Naive B cell (primary cell): ENCODE data around the gene ARL8B. TPM values are rescaled to one million over a fixed set of nuclear protein-coding genes. Genes with fewer than 3 reads are reported as not detected.

Experiments
- ATAC-seq, 2 donors: fragments of 150-1000 bp; cut with Tn5 transposase; 2 replicates each; pipeline ENCODE4 v1.10.0; 2021; ENCODE audit warnings: low read depth in 2 of 2, mild to moderate bottlenecking in 2 of 2, moderate library complexity in 2 of 2
- DNase-seq: peaks from one replicate; pipeline ENCODE4 v3.0.0; 2022
- H3K27ac Mint-ChIP-seq, 6 donors: one replicate each; pipeline ENCODE4 v1.8.0; 2020 to 2022; ENCODE audit warnings: mild to moderate bottlenecking in 6 of 6, mixed read lengths in 6 of 6, moderate library complexity in 5 of 6, inconsistent platforms in 2 of 6
- H3K27me3 Mint-ChIP-seq, 3 donors: one replicate each; pipeline ENCODE4 v1.8.0; 2021 to 2022; ENCODE audit warnings: mixed read lengths in 3 of 3, mild to moderate bottlenecking in 1 of 3
- H3K36me3 Mint-ChIP-seq, 2 donors: one replicate each; pipeline ENCODE4 v1.8.0; 2020 to 2022; ENCODE audit warnings: mixed read lengths in 2 of 2, inconsistent platforms in 1 of 2, mild to moderate bottlenecking in 1 of 2
- H3K4me1 Mint-ChIP-seq, 3 donors: one replicate each; pipeline ENCODE4 v1.8.0; 2020 to 2022; ENCODE audit warnings: mixed read lengths in 3 of 3, inconsistent platforms in 1 of 3, mild to moderate bottlenecking in 1 of 3, moderate library complexity in 1 of 3
- H3K4me3 Mint-ChIP-seq, 8 donors: one replicate each; pipeline ENCODE4 v1.8.0; 2020 to 2022; ENCODE audit warnings: mild to moderate bottlenecking in 8 of 8, mixed read lengths in 8 of 8, moderate library complexity in 8 of 8, inconsistent platforms in 2 of 8
- H3K9me3 Mint-ChIP-seq, 7 donors: one replicate each; pipeline ENCODE4 v1.8.0; 2020 to 2022; ENCODE audit warnings: mixed read lengths in 7 of 7, mild to moderate bottlenecking in 5 of 7, inconsistent platforms in 2 of 7, moderate library complexity in 1 of 7
- polyA plus RNA-seq, 6 donors: library from polyadenylated mRNA; unstranded; fragments of 300-500 nt; fragmentation: Illumina TruSeq; gene quantifications; one replicate each; pipeline ENCODE4 v1.2.3, GENCODE V29; 2021; ENCODE audit warnings: low read depth in 6 of 6

ARL8B gene
- polyA plus RNA-seq, 6 donors from 2014 or later, result 36.7 to 64.8 (median 60.6) TPM

DNA sequence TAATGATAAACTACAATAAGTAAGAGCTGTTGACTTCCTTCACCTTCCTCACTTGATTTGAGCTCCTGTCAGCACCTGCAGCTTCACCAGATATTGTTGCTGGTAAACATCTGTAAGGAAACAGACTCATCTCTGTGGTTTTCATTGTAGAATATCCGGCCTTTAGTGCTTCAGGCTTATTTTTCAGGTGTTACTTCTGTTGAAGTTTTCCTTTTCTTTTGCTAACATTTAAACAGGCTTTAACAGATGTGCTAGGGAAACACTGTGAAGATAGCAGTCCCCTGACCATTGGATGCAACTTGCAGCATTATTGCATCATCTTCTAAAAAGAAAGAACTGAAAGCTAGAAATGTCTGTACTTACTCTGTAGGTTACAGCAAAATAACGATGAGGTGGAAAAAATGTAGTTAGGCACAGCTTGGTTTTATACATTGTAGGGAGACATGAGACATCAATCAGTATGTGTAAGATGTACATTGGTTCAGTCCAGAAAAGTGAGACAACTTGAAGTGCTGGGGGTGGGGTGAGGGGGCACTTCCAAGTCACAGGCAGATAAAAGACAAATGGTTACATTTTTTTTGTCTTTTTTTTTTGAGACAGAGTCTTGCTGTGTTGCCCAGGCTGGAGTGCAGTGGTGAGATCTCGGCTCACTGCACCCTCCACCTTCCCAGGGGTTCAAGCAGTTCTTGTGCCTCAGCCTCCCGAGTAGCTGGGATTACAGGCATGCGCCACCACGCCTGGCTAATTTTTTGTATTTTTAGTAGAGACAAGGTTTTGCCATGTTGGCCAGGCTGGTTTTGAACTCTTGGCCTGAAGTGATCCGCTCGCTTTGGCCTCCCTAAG lies 75.6 kb downstream of the ARL8B start:
- peak overlapping the region; percentile 96 to 100 (median 98) for H3K27ac Mint-ChIP-seq
- peaks cover 35 to 44% of the 10 kb centered on the region in 2 donors for H3K36me3 Mint-ChIP-seq
- DNase-seq (peak; percentile 61), ATAC-seq (peak; percentile 56 to 58)
- peaks cover 0 to 4% (median 0%) of the 10 kb centered on the region in 7 donors for H3K9me3 Mint-ChIP-seq
- H3K4me3 Mint-ChIP-seq, result peak overlapping the region; percentile 40 to 81 (median 72)
- no peaks in the 10 kb centered on the region for H3K27me3 Mint-ChIP-seq
- peaks cover 60 to 87% (median 70%) of the 10 kb centered on the region in 3 donors for H3K4me1 Mint-ChIP-seq

DNA sequence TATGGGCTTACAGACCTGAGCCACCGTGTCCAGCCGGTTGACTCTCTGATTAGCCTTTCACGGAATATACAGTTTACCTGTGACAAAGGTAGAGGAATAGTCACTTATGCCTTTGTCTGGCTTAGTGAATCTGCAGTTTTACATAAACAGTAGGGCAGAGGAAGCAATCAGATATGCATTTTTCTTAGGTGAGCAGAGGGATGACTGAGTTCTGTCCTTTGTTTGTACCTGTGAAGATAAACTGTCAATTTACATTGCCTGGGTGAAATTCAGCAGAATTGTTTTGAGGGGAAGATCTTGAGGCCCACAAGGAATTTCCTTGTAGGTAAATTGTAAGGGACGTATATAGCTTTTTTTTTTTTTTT lies 76.2 kb downstream of the ARL8B start:
- DNase-seq (no peak), ATAC-seq (no peak)
- Mint-ChIP-seq H3K27me3 (no peaks in the 10 kb centered on the region), H3K4me3 (peak overlapping the region in 7 of 8 donors; percentile 38 to 81 (median 65)), H3K36me3 (peaks cover 41 to 50% of the 10 kb centered on the region in 2 donors), H3K27ac (peak overlapping the region; percentile 96 to 100 (median 98)), H3K4me1 (peaks cover 56 to 84% (median 65%) of the 10 kb centered on the region in 3 donors), H3K9me3 (peaks cover 0 to 4% (median 0%) of the 10 kb centered on the region in 7 donors)

DNA sequence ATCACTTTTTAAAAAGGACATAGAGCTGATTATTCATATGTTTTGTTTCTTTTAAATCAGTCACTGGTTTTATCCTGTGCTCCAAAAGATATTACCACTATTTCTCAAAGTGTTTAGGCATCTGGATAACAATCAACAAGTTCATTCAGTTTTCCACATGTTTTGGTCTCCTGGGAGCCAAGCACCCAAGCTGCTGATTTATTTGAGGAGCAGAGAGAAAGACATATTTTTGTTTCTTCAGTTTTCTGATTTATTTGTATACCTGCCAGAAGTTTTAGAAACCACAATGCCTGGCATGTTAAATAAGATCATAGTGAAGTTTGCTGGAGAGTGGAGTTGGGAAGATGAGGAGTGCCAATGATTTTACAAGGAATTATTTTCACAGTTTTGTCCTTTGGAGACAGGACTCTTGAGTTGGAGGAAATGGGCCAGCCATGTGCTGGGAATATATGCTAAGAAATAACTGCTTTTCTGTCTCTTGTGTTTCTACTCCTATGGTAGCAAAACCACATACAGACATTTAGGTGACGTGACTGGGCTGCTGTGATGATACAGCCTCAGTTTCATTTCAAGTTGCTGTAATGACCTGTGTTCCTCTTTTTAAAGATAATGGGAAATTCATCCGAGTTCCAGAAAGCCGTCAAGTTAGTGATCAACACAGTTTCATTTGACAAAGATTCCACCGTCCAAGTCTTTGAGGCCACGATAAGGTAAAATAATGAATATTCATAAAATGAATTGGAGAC lies 77.1 kb downstream of the ARL8B start:
- peak overlapping the region; percentile 96 to 100 (median 98) for H3K27ac Mint-ChIP-seq
- peaks cover 42 to 48% of the 10 kb centered on the region in 2 donors for H3K36me3 Mint-ChIP-seq
- peaks cover 0 to 4% (median 0%) of the 10 kb centered on the region in 7 donors for H3K9me3 Mint-ChIP-seq
- H3K4me1 Mint-ChIP-seq, result peaks cover 51 to 75% (median 59%) of the 10 kb centered on the region in 3 donors
- ATAC-seq, result peak; percentile 76 to 81
- H3K27me3 Mint-ChIP-seq, result no peaks in the 10 kb centered on the region
- DNase-seq, result peak; percentile 68
- peak overlapping the region; percentile 33 to 81 (median 56) for H3K4me3 Mint-ChIP-seq

DNA sequence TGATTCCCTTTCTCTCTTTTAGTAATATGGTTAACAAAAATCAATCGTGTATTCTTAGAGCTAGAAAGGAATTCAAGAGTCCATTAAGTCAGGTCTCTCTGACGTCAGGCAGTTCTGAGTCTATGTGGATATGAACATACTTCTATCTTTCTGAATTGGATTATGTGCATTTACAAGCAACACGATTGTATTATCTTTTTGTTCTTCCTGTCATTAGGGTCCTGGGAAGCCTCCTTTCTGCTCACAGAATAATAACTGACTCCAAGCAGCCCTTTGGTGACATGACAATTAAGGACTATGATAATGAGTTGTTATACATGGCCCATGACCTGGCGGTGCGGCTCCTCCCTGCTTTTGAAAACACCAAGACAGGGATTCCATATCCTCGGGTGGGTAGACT lies 79.4 kb downstream of the ARL8B start:
- Mint-ChIP-seq H3K4me1 (peaks cover 36 to 69% (median 49%) of the 10 kb centered on the region in 3 donors), H3K9me3 (peaks cover 0 to 4% (median 0%) of the 10 kb centered on the region in 7 donors), H3K4me3 (no peak overlapping the region), H3K27ac (peak overlapping the region; percentile 42 to 94 (median 80)), H3K27me3 (no peaks in the 10 kb centered on the region), H3K36me3 (peaks cover 37 to 55% of the 10 kb centered on the region in 2 donors)
- no peak for DNase-seq
- no peak for ATAC-seq

DNA sequence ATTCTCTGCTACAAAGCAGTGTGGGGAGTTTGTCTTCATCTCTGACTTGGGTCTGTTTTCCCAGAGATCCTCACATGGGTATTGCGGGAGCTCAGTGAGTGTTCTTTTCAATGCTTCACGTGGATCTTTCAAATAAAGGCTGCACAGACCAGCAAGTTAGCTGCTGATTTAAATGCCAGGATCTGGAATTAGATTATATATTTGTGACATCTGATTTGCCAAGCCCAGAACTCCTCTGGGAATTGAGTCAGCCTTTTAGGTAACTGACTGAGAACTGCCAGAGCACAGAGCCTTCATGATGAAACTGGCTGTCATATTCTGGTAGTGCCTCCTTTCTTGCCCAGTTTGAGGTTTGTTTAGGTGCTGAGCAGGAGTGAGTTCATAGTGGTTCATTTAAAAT lies 80.1 kb downstream of the ARL8B start:
- DNase-seq (no peak), ATAC-seq (no peak)
- Mint-ChIP-seq H3K27me3 (no peaks in the 10 kb centered on the region), H3K9me3 (peaks cover 0 to 1% (median 0%) of the 10 kb centered on the region in 7 donors), H3K4me1 (peaks cover 30 to 62% (median 42%) of the 10 kb centered on the region in 3 donors), H3K4me3 (no peak overlapping the region), H3K27ac (peak overlapping the region; percentile 72 to 82 (median 79)), H3K36me3 (peaks cover 34 to 55% of the 10 kb centered on the region in 2 donors)

DNA sequence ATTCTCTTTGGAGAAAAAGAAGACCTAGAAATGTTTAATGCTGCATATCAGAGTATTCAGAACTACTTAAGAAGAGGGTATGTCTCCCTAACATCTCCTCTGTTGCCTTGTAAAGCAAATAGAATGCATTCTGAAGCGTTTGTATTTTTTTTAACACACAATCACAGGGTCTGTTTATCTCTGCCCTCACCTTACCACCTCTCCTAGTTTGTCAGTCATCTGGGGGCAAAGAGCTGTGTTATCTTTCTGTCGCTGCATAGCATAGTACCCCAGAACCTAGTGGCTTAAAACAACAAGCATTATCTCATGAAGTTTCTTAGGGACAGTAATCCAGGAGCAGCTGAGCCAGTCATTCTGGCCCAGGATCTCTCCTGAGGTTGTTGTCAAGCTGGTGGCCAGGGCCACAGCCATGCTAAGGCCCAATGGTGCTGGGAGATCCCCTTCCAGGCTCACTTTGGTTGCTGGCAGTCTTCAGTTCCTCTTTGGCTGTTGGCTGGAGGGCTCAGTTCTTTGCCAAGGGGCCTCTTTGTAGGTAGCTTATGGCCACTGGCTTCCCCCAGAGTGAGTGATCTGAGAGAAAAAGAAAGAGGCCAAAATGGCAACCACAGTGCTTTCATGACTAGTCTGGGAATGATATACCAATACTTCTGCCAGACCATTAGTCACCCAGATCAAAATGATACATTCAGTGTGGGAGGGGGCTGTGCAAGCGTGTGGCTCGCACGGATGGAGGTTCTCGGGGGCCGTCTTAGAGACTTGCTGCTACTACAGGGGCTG lies 83.3 kb downstream of the ARL8B start:
- Mint-ChIP-seq H3K36me3 (peaks cover 45 to 49% of the 10 kb centered on the region in 2 donors), H3K9me3 (no peaks in the 10 kb centered on the region), H3K4me1 (peaks cover 16 to 33% (median 17%) of the 10 kb centered on the region in 3 donors), H3K4me3 (peak overlapping the region in 5 of 8 donors; percentile 22 to 80 (median 30)), H3K27ac (peak overlapping the region; percentile 57 to 96 (median 92)), H3K27me3 (no peaks in the 10 kb centered on the region)
- DNase-seq (peak; percentile 56), ATAC-seq (peak; percentile 99)

DNA sequence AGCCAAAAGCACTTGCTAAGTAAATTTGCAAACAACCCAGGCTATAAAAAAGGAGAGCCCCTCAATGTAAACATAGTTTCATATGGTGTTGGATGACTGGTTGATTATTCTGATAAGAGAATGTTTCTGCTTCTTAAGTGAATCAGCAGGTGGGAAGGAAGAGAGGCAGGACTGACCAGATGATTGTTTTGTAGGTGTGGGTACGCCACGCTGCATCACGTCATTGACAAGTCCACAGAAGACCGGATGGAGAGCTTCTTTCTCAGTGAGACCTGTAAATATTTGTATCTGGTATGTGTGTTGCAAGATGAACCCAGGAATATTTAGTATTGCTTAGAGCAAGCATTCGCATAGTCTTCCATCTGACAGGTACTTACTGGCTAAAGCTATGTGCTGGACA lies 88.8 kb downstream of the ARL8B start:
- no peaks in the 10 kb centered on the region for H3K9me3 Mint-ChIP-seq
- H3K27ac Mint-ChIP-seq, result peak overlapping the region in 4 of 6 donors; percentile 40 to 85 (median 61)
- DNase-seq (no peak), ATAC-seq (no peak)
- peaks cover 40 to 68% of the 10 kb centered on the region in 2 donors for H3K36me3 Mint-ChIP-seq
- H3K27me3 Mint-ChIP-seq, result no peaks in the 10 kb centered on the region
- peaks cover 16 to 31% (median 21%) of the 10 kb centered on the region in 3 donors for H3K4me1 Mint-ChIP-seq
- no peak overlapping the region for H3K4me3 Mint-ChIP-seq

DNA sequence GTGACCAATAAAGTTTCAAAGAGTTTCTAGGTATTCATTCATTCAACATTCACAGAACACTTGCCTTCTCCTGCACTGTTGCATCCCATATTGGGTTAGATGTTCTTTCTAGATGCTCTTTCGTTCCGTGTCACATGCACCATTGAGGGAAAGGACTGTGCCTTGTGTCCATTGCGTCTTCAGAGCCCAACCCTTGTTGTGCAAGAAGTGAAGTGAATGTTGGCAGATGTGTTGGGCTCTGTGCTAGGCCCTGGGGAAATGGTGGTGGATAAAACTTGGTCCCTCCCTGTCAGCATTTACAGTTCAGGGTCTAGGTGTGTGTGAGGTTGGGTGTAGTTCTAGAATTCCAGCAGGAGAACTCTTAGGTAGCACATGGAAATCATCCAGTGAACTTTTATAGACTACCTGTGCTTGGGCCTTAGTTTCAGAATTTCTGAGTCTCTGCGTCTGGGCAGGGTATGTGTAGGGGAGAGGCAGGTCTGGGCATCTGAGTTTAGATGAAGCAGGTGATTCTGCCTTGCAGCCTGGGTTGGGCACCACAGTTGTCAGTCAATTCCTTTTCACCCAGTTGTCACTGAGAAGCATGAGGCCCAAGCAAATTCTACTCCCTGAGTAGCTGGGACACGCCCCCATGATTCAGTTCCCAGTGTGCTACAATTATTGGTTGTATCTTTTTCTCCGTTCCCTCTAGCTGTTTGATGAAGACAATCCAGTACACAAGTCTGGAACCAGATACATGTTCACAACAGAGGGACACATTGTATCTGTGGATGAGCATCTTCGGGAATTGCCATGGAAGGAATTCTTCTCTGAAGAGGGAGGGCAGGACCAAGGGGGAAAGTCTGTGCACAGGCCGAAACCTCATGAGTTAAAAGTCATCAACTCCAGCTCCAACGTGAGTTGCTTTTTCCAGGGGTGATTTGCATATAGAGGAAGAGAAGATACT lies 90.8 kb downstream of the ARL8B start:
- DNase-seq, result no peak
- peaks cover 33 to 52% of the 10 kb centered on the region in 2 donors for H3K36me3 Mint-ChIP-seq
- no peaks in the 10 kb centered on the region for H3K27me3 Mint-ChIP-seq
- no peaks in the 10 kb centered on the region for H3K9me3 Mint-ChIP-seq
- peaks cover 9 to 29% (median 20%) of the 10 kb centered on the region in 3 donors for H3K4me1 Mint-ChIP-seq
- ATAC-seq, result no peak
- H3K27ac Mint-ChIP-seq, result peak overlapping the region; percentile 35 to 79 (median 62)
- peak overlapping the region in 1 of 8 donors; percentile 33 for H3K4me3 Mint-ChIP-seq

DNA sequence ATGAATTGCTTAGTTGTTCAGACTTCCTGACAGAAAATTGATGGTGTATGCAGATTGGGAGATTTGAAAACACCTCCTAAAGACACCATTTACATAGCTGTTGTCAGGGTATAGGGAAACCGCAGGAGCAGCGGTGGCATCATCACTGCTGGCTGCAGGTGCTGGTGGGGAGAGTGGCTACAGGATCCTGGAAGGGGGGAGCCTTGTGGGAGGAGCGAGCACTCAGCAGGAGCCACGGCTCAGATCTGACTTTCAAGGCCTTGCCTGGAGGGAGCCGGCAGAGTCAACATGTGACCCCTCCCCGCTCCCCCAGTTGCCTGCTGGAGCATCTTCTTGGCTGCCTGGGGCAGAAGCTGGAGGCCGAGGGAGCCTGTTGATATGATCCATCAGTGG lies 91.5 kb downstream of the ARL8B start:
- Mint-ChIP-seq H3K27ac (peak overlapping the region in 4 of 6 donors; percentile 25 to 79 (median 56)), H3K36me3 (peaks cover 31 to 46% of the 10 kb centered on the region in 2 donors), H3K9me3 (no peaks in the 10 kb centered on the region), H3K27me3 (no peaks in the 10 kb centered on the region), H3K4me1 (peaks cover 9 to 24% (median 20%) of the 10 kb centered on the region in 3 donors), H3K4me3 (no peak overlapping the region)
- no peak for DNase-seq
- ATAC-seq, result no peak

DNA sequence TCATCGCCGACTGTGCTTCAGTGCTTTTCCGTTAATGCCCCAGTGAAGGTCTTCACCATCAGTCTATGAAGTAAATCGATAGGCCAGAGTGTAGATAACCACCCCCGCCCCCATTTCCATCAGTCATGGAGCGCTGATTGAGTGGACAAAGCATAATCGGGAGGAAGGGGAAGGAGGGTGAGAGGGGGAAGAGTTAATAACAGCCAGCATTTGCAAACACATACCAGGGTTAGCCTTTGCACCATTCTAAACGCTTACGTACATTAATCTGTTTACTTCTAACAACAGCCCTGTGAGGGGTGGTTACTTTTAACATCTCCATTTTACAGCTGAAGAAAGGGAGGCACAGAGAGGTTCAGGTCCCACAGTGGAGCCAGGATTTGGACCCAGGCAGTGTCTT lies 92.3 kb downstream of the ARL8B start:
- H3K27me3 Mint-ChIP-seq, result no peaks in the 10 kb centered on the region

DNA sequence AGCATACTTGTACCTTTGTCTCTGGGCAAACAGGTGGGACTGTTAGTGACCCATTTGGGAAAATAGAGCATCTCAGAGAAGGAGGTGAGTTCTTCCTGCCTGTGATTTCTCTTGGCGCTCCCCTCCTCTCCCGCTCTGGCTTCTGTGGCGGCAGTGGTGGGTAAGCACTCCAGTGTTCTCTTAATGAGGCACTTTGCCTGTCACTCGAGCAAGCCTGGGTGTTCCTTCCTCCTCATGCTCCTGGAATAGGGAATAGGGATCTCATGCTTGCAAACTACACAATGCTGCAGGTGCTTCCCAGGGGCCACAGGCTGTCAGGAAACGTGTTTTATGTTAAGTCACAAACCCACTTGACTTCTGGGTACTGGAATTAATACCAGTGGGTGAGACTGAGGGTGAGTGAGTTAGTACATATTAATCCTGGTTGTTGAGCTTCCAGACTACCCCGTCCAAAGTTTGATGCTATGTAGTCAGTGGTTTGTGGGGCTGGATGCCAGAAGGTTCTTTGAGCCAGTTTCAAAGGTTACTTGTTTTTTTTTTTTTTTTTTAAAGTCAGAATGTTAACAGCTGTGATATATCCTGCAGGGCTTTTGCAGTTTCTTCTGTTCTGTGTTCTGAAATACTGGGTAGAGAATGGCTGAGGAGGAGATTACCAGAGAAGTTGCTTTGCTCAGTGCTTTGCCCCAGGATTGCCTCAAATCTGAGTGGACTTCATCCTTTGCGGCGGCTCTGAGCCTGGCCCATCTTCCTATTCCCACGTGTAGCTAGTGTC lies 95.9 kb downstream of the ARL8B start:
- Mint-ChIP-seq H3K9me3 (no peaks in the 10 kb centered on the region), H3K4me1 (peaks cover 7 to 20% (median 16%) of the 10 kb centered on the region in 3 donors), H3K27me3 (no peaks in the 10 kb centered on the region), H3K36me3 (peaks cover 24 to 25% of the 10 kb centered on the region in 2 donors), H3K4me3 (no peak overlapping the region), H3K27ac (peak overlapping the region in 4 of 6 donors; percentile 35 to 66 (median 43))
- DNase-seq, result no peak
- no peak for ATAC-seq

More for the DNA sequence above, 92.3 kb downstream of the ARL8B start:
- Mint-ChIP-seq H3K9me3 (no peaks in the 10 kb centered on the region), H3K36me3 (peaks cover 26 to 46% of the 10 kb centered on the region in 2 donors), H3K27ac (peak overlapping the region in 5 of 6 donors; percentile 43 to 93 (median 65)), H3K4me1 (peaks cover 9 to 24% (median 20%) of the 10 kb centered on the region in 3 donors), H3K4me3 (no peak overlapping the region)
- DNase-seq (no peak), ATAC-seq (no peak)
